Cardiac muscle cell (in vitro differentiated cells and primary cell): ENCODE results near the gene IL17A. TPM values are rescaled to one million over a fixed set of nuclear protein-coding genes. Genes with fewer than 3 reads are reported as not detected.

Experiments used
- DNase-seq, 2 donors: peaks; one replicate each; pipeline versions ENCODE4 v3.0.0 to v3.0.0-alpha.2; 2010 to 2017; ENCODE audit warnings: low read depth in 1 of 2, low spot score in 1 of 2
- H3K27ac ChIP-seq: fragments of 200-600 bp; sonication (generic); 2 replicates; pipeline ENCODE4 v1.5.1; 2016
- H3K27me3 ChIP-seq: fragments of 200-600 bp; sonication (generic); 2 replicates; pipeline ENCODE4 v1.6.0; 2016; ENCODE audit warnings: control low read depth
- H3K36me3 ChIP-seq: fragments of 200-600 bp; sonication (generic); 2 replicates; pipeline ENCODE4 v1.5.1; 2016; ENCODE audit warnings: control low read depth
- H3K4me1 ChIP-seq: fragments of 200-600 bp; sonication (generic); 2 replicates; pipeline ENCODE4 v1.8.1; 2017; ENCODE audit warnings: low read depth, mild to moderate bottlenecking, mixed run types
- H3K4me3 ChIP-seq: fragments of 200-600 bp; sonication (generic); 2 replicates; pipeline ENCODE4 v1.5.1; 2016; ENCODE audit warnings: mild to moderate bottlenecking
- H3K9me3 ChIP-seq: fragments of 200-600 bp; sonication (generic); 2 replicates; pipeline ENCODE4 v1.5.1; 2017; ENCODE audit warnings: low read depth, mild to moderate bottlenecking, control low read depth
- CTCF ChIP-seq: IDR thresholded peaks from 2 replicates; pipeline ENCODE4 v1.5.1; 2012; ENCODE audit warnings: low read depth, mild to moderate bottlenecking, low read length
- polyA plus RNA-seq: library from polyadenylated mRNA; unstranded; fragments of >200 nt; fragmentation: Nextera tagmentation; extraction: Ambion mirVana; gene quantifications from 2 replicates; pipeline ENCODE4 v1.2.1, GENCODE V29; 2016
- total RNA-seq: library from RNA; depleted of rRNA; stranded (reverse); fragments of >200 nt; gene quantifications from 2 replicates; pipeline ENCODE4 v1.2.3, GENCODE V29; 2016

The IL17A gene
- total and polyA plus RNA-seq, 2 experiments from 2014 or later, result not detected

GRCh38 chr6:52142556-52142955 lies 43.6 kb upstream of the IL17A start:
- no peak for TF ChIP-seq CTCF
- H3K36me3 ChIP-seq, result no peaks in the 10 kb centered on the region
- no peak overlapping the region for H3K4me3 ChIP-seq
- peaks cover 9% of the 10 kb centered on the region for H3K27me3 ChIP-seq
- no peak overlapping the region for H3K27ac ChIP-seq
- no peak for DNase-seq
- no peaks in the 10 kb centered on the region for H3K9me3 ChIP-seq
- H3K4me1 ChIP-seq, result peaks cover 7% of the 10 kb centered on the region

- H3K27me3 ChIP-seq, result peaks cover 9% of the 10 kb centered on the region
- H3K4me1 ChIP-seq, result peaks cover 7% of the 10 kb centered on the region
- DNase-seq, result no peak
- TF ChIP-seq CTCF, result no peak
- no peaks in the 10 kb centered on the region for H3K36me3 ChIP-seq
- no peaks in the 10 kb centered on the region for H3K9me3 ChIP-seq
- no peak overlapping the region for H3K4me3 ChIP-seq
- no peak overlapping the region for H3K27ac ChIP-seq
Observed at GRCh38 chr6:52143551-52143950, 42.6 kb upstream of the IL17A start.

GRCh38 chr6:52144196-52145076 lies 41.7 kb upstream of the IL17A start:
- no peak for DNase-seq
- Histone ChIP-seq H3K27ac (no peak overlapping the region), H3K27me3 (peaks cover 9% of the 10 kb centered on the region), H3K4me3 (no peak overlapping the region), H3K36me3 (no peaks in the 10 kb centered on the region), H3K9me3 (no peaks in the 10 kb centered on the region), H3K4me1 (peaks cover 7% of the 10 kb centered on the region)
- TF ChIP-seq CTCF, result no peak

GRCh38 chr6:52146851-52147445 lies 39.2 kb upstream of the IL17A start:
- no peaks in the 10 kb centered on the region for H3K36me3 ChIP-seq
- peaks cover 9% of the 10 kb centered on the region for H3K27me3 ChIP-seq
- no peak overlapping the region for H3K4me3 ChIP-seq
- H3K9me3 ChIP-seq, result no peaks in the 10 kb centered on the region
- H3K27ac ChIP-seq, result no peak overlapping the region
- no peak for DNase-seq
- no peaks in the 10 kb centered on the region for H3K4me1 ChIP-seq
- TF ChIP-seq CTCF, result no peak

- no peaks in the 10 kb centered on the region for H3K4me1 ChIP-seq
- no peaks in the 10 kb centered on the region for H3K9me3 ChIP-seq
- no peak overlapping the region for H3K4me3 ChIP-seq
- H3K27me3 ChIP-seq, result peaks cover 4% of the 10 kb centered on the region
- no peak for DNase-seq
- H3K36me3 ChIP-seq, result no peaks in the 10 kb centered on the region
- no peak overlapping the region for H3K27ac ChIP-seq
- TF ChIP-seq CTCF, result no peak
Observed at GRCh38 chr6:52149076-52149475, 37.1 kb upstream of the IL17A start.
